Measurements from ENCODE around the gene NDFIP2.

The NDFIP2 gene

GRCh38 chr13:79527698-79528097 is 46.7 kb downstream of the NDFIP2 start:
- no peak for DNase-seq
- H3K4me3 ChIP-seq (ENCODE audit: low read depth, low read length), result no peak overlapping the region
- no peaks in the 10 kb centered on the region for H3K9me3 ChIP-seq (ENCODE audit: severe bottlenecking)
- H3K27ac ChIP-seq, result no peak overlapping the region
- no peaks in the 10 kb centered on the region for H3K36me3 ChIP-seq
- no peaks in the 10 kb centered on the region for H3K27me3 ChIP-seq (ENCODE audit: insufficient read depth, low read depth, severe bottlenecking)
- TF ChIP-seq CTCF (IDR thresholded peaks at IDR 0.05; ENCODE audit: low read depth, low read length), result no peak

DNA sequence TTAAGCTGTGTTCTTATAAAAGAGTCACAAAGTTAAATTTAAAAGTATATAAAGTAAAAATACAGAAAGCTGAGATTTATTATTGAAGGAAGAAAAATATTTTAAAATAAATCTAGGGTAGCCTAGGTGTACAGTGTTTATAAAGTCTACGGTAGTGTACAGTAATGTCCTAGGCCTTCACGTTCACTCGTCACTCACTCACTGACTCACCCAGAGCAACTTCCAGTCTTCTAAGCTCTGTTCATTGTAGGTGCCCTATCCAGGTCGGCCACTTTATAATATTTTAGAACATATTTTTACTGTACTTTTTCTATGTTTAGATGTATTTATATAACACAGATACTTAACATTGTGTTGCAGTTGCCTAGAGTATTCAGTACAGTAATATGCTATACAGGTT is 47.4 kb downstream of the NDFIP2 start:
- H3K27ac ChIP-seq, result no peak overlapping the region
- no peaks in the 10 kb centered on the region for H3K36me3 ChIP-seq
- TF ChIP-seq CTCF (IDR thresholded peaks at IDR 0.05; ENCODE audit: low read depth, low read length), result no peak
- H3K9me3 ChIP-seq (ENCODE audit: severe bottlenecking), result no peaks in the 10 kb centered on the region
- no peak overlapping the region for H3K4me3 ChIP-seq (ENCODE audit: low read depth, low read length)
- no peak for DNase-seq
- no peaks in the 10 kb centered on the region for H3K27me3 ChIP-seq (ENCODE audit: insufficient read depth, low read depth, severe bottlenecking)

DNA sequence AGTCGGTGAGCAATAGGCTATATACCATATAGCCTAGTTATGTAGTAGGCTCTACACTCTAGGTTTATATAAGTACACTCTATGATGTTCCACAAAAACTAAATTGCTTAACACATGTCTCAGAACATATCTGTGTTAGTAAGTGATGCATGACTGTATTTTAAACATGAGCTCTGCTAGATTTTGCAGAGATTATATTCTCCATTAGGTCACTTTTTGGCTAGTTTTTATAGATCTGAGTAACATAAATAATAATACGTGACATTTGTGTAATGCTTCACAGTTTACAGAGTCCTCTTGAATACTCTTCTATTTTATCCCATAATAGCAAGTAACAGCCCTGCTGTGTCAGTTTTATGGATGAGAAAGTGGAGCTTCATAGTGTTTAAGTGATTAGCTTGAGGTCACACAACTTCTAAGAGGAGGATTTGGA is 47.8 kb downstream of the NDFIP2 start:
- TF ChIP-seq CTCF (IDR thresholded peaks at IDR 0.05; ENCODE audit: low read depth, low read length), result no peak
- H3K27ac ChIP-seq, result no peak overlapping the region
- DNase-seq, result peak; percentile 6

DNA sequence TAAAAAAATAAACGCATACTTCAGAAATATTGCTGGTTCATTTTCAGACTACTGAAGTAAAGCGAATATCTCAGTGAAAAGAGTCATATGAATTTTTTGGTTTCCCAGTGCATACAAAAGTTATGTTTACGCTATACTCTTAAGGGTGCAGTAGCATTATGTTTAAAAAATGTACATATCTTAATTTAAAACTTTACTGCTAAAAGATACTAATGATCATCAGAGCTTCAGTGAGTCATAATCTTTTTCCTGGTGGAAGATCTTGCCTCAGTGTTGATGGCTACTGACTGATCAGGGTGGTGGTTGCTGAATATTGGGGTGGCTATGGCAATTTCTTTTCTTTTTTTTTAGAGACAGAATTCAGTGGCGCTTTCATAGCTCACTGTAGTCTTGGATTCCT is 48.9 kb downstream of the NDFIP2 start:
- Histone ChIP-seq H3K4me3 (ENCODE audit: low read depth, low read length) (no peak overlapping the region), H3K9me3 (ENCODE audit: severe bottlenecking) (no peaks in the 10 kb centered on the region), H3K27ac (no peak overlapping the region), H3K27me3 (ENCODE audit: insufficient read depth, low read depth, severe bottlenecking) (no peaks in the 10 kb centered on the region), H3K36me3 (no peaks in the 10 kb centered on the region)
- no peak for DNase-seq
- TF ChIP-seq CTCF (IDR thresholded peaks at IDR 0.05; ENCODE audit: low read depth, low read length), result no peak

More for the DNA sequence above, 47.8 kb downstream of the NDFIP2 start:
- Histone ChIP-seq H3K36me3 (no peaks in the 10 kb centered on the region), H3K9me3 (ENCODE audit: severe bottlenecking) (no peaks in the 10 kb centered on the region), H3K27me3 (ENCODE audit: insufficient read depth, low read depth, severe bottlenecking) (no peaks in the 10 kb centered on the region), H3K4me3 (ENCODE audit: low read depth, low read length) (no peak overlapping the region)

GRCh38 chr13:79530270-79530669 is 49.3 kb downstream of the NDFIP2 start:
- no peaks in the 10 kb centered on the region for H3K27me3 ChIP-seq (ENCODE audit: insufficient read depth, low read depth, severe bottlenecking)
- no peaks in the 10 kb centered on the region for H3K9me3 ChIP-seq (ENCODE audit: severe bottlenecking)
- H3K4me3 ChIP-seq (ENCODE audit: low read depth, low read length), result no peak overlapping the region
- no peak for TF ChIP-seq CTCF (IDR thresholded peaks at IDR 0.05; ENCODE audit: low read depth, low read length)
- no peaks in the 10 kb centered on the region for H3K36me3 ChIP-seq
- DNase-seq, result no peak
- no peak overlapping the region for H3K27ac ChIP-seq

- no peak for TF ChIP-seq CTCF (IDR thresholded peaks at IDR 0.05; ENCODE audit: low read depth, low read length)
- no peak overlapping the region for H3K27ac ChIP-seq
- H3K4me3 ChIP-seq (ENCODE audit: low read depth, low read length), result no peak overlapping the region
- no peaks in the 10 kb centered on the region for H3K9me3 ChIP-seq (ENCODE audit: severe bottlenecking)
- no peak for DNase-seq
- no peaks in the 10 kb centered on the region for H3K27me3 ChIP-seq (ENCODE audit: insufficient read depth, low read depth, severe bottlenecking)
- H3K36me3 ChIP-seq, result no peaks in the 10 kb centered on the region
Measured at GRCh38 chr13:79531542-79532254, 50.7 kb downstream of the NDFIP2 start.
